HepG2 (cell line): ENCODE results near the gene RNF208. TPM values are rescaled to one million over a fixed set of nuclear protein-coding genes. Genes with fewer than 3 reads are reported as not detected.

Experiments
- ATAC-seq: fragments of 200-7000 bp; cut with Tn5 transposase; 3 replicates; pipeline ENCODE4 v1.9.1; 2020; ENCODE audit warnings: mild to moderate bottlenecking, moderate library complexity
- BruUV-seq: library from RNA; stranded (reverse); fragments of 400-500 nt; replicated peaks from 2 replicates; lab custom pipeline; 2021; lab: Mats Ljungman, UMichigan
- CTCF ChIA-PET: fragments of 300-600 bp; formaldehyde crosslinking; extraction: SDS; loops from one replicate; lab custom pipeline; 2021; ENCODE audit warnings: low total read pairs, inconsistent platforms, low intra/inter-chr PET ratio; lab: Yijun Ruan, JAX
- POLR2A ChIA-PET: fragments of 350-600 bp; sonication (Branson Sonifier 250); formaldehyde crosslinking; loops from one replicate; lab custom pipeline; 2020; ENCODE audit warnings: antibody characterized with exemption, inconsistent platforms; lab: Yijun Ruan, JAX
- DNase-seq: peaks from one replicate; pipeline ENCODE4 v3.0.0-alpha.2; 2015; ENCODE audit warnings: low spot score
- FAIRE-seq: peaks from 3 replicates; lab custom pipeline; 2011; peaks lifted over from hg19 to GRCh38; lab: Jason Lieb, UNC
- H2AFZ ChIP-seq: one replicate; pipeline ENCODE4 v1.6.1; 2011; ENCODE audit warnings: low read length, inconsistent platforms
- H3K27ac ChIP-seq: fragments of 300-600 bp; 3 replicates; pipeline ENCODE4 v1.8.0; 2011; ENCODE audit warnings: mixed run types, mild to moderate bottlenecking, mixed read lengths, low read length, inconsistent platforms; ENCODE audit not compliant: insufficient read depth; ENCODE audit errors: extremely low read length
- H3K27me3 ChIP-seq, 2 experiments: fragments of 200-600 bp in 1 of 2; 2 replicates in 1 of 2; 3 replicates in 1 of 2; pipeline versions ENCODE4 v1.6.0 to v1.8.0; 2011; ENCODE audit warnings: low read length in 2 of 2, mild to moderate bottlenecking in 2 of 2, moderate library complexity in 2 of 2, inconsistent platforms in 1 of 2; ENCODE audit not compliant: insufficient read depth in 2 of 2, control insufficient read depth in 1 of 2
- H3K36me3 ChIP-seq, 2 experiments: fragments of 200-600 bp in 1 of 2; replicated peaks in 1 of 2; 2 replicates in 1 of 2; 3 replicates in 1 of 2; pipeline versions ENCODE4 v1.5.1 to v1.8.0; 2011; ENCODE audit warnings: low read length in 2 of 2, inconsistent platforms in 1 of 2; ENCODE audit not compliant: insufficient read depth in 2 of 2, control insufficient read depth in 1 of 2
- H3K4me1 ChIP-seq: 2 replicates; pipeline ENCODE4 v1.5.1; 2012; ENCODE audit warnings: low read length, inconsistent platforms; ENCODE audit not compliant: insufficient read depth
- H3K4me2 ChIP-seq: 2 replicates; pipeline ENCODE4 v1.6.0; 2011; ENCODE audit warnings: low read depth, low read length, inconsistent platforms
- H3K4me3 ChIP-seq, 3 experiments: fragments of 200-600 bp in 1 of 3; sonication (generic), shearing (Covaris generic) in 1 of 3; replicated peaks in 1 of 3; 2 replicates each; pipeline ENCODE4 v1.5.1; 2011 to 2016; ENCODE audit warnings: low read length in 3 of 3, inconsistent platforms in 2 of 3, low read depth in 2 of 3, mild to moderate bottlenecking in 2 of 3, control low read depth in 1 of 3, mixed read lengths in 1 of 3; ENCODE audit not compliant: insufficient read depth in 1 of 3
- H3K79me2 ChIP-seq: one replicate; pipeline ENCODE4 v1.6.1; 2011; ENCODE audit warnings: low read length, inconsistent platforms; ENCODE audit not compliant: insufficient read depth
- H3K9ac ChIP-seq: 2 replicates; pipeline ENCODE4 v1.6.0; 2011; ENCODE audit warnings: mild to moderate bottlenecking, low read depth, low read length, inconsistent platforms; ENCODE audit not compliant: insufficient read depth
- H3K9me3 ChIP-seq: 2 replicates; pipeline ENCODE4 v1.5.1; 2012; ENCODE audit warnings: mild to moderate bottlenecking, low read length
- H4K20me1 ChIP-seq: 2 replicates; pipeline ENCODE4 v1.6.0; 2011; ENCODE audit warnings: inconsistent platforms, mild to moderate bottlenecking, low read length, moderate library complexity; ENCODE audit not compliant: insufficient read depth
- FOXP4 ChIP-seq: sonication (generic); formaldehyde crosslinking; IDR thresholded peaks from 2 replicates; pipeline ENCODE4 v1.4.0; 2020; ENCODE audit warnings: missing genetic modification reagents
- GABPA ChIP-seq, 2 experiments: IDR thresholded peaks; 2 replicates each; pipeline ENCODE4 v1.6.1; 2011 to 2016; ENCODE audit warnings: low read depth in 2 of 2, low read length in 1 of 2, missing biosample characterization in 1 of 2, missing genetic modification characterization in 1 of 2
- ZNF44 ChIP-seq: sonication (generic); formaldehyde crosslinking; IDR thresholded peaks from 2 replicates; pipeline ENCODE4 v1.5.1; 2020; ENCODE audit warnings: mild to moderate bottlenecking, missing genetic modification reagents
- ZSCAN21 ChIP-seq: sonication (generic); formaldehyde crosslinking; IDR thresholded peaks from 2 replicates; pipeline ENCODE4 v1.8.0; 2022; ENCODE audit warnings: mild to moderate bottlenecking, missing genetic modification reagents, moderate library complexity, borderline replicate concordance
- WGBS: methylation state at CpG from one replicate; pipeline ENCODE4 v1.1.6; 2017; ENCODE audit warnings: low lambda C conversion rate; 5-methylcytosine and 5-hydroxymethylcytosine counted together
- in situ Hi-C: cut with HindIII; loops from 2 replicates; pipeline ENCODE4 v1.10.0; 2017; ENCODE audit warnings: low pct_unique_long_range_greater_than_20kb; ENCODE audit not compliant: extremely low pct_ligation_motif_present
- intact Hi-C: fragments of 100-400 bp; cut with micrococcal nuclease; formaldehyde crosslinking; loops from one replicate; pipeline ENCODE4 v1.10.0; 2022; ENCODE audit not compliant: unreplicated experiment
- polyA plus RNA-seq, 8 experiments: library from polyadenylated mRNA; depleted of rRNA in 3 of 8; stranded (reverse) in 7 of 8; unstranded in 1 of 8; fragments of >200 nt; fragmentation: Illumina TruSeq in 4 of 8; extraction: Trizol in 4 of 8; gene quantifications; 2 replicates each; pipeline versions ENCODE4 v1.2.1 to v1.2.3, GENCODE V29; 2011 to 2016; ENCODE audit warnings: low read depth in 4 of 8, missing spikeins in 1 of 8, mixed read lengths in 1 of 8; ENCODE audit not compliant: insufficient read depth in 1 of 8
- total RNA-seq, 5 experiments: library from RNA; depleted of rRNA; stranded (reverse); fragments of >200 nt; fragmentation: Illumina TruSeq; extraction: Trizol; gene quantifications; 2 replicates each; pipeline ENCODE4 v1.2.3, GENCODE V29; 2016; ENCODE audit warnings: low read depth in 1 of 5
- TF ChIP-seq, protein P1 (sequence below): sonication (generic); formaldehyde crosslinking; IDR thresholded peaks from 2 replicates; pipeline ENCODE4 v1.8.1; 2022; ENCODE audit warnings: low read depth, mild to moderate bottlenecking, missing genetic modification reagents
- TF ChIP-seq, protein P2 (sequence below): sonication (generic); formaldehyde crosslinking; IDR thresholded peaks from 2 replicates; pipeline ENCODE4 v1.8.1; 2023; ENCODE audit warnings: missing genetic modification reagents, mild to moderate bottlenecking, borderline replicate concordance

The RNF208 gene
- total and polyA plus RNA-seq, 2 of the 13 experiments (the other 11 are each of a cell fraction or from before 2014, with no cell fraction given), result 1.6 to 2.1 TPM

- peak overlapping the region; percentile 88 for H3K9ac ChIP-seq
- in situ Hi-C loops (no loop called here), intact Hi-C loops (loop anchor here (2.0 kb wide), 1 partner anchor 16 kb away; the partner anchor contains the start of genes ANAPC2 and SSNA1)
- ChIA-PET POLR2A (interaction anchor here (1.5 to 8.8 kb wide), 3 partner anchors 16 to 36 kb away, joined by 5 to 225 read pairs (median 15); partner anchors contain the start of genes ANAPC2, CYSRT1, RNF208 and RNF224), CTCF (no interaction called here)
- H2AFZ ChIP-seq, result no peak overlapping the region
- ATAC-seq (no peak), DNase-seq (no peak), FAIRE-seq (no peak)
- H3K36me3 ChIP-seq, result no peaks in the 10 kb centered on the region
- no peaks in the 10 kb centered on the region; a peak in 1 of 5 replicates for H3K27me3 ChIP-seq
- H3K4me2 ChIP-seq, result peak overlapping the region; percentile 95
- H3K27ac ChIP-seq, result peak overlapping the region; percentile 61
- WGBS, result 3% methylated on average over 6 of the region's 21 CpGs
- H3K4me3 ChIP-seq, result peak overlapping the region; percentile 90 to 93 (median 92)
- peaks cover 50% of the 10 kb centered on the region for H3K4me1 ChIP-seq
- no peaks in the 10 kb centered on the region for H3K9me3 ChIP-seq
- 0 out of 2 replicates have a peak, but pooled peaks cover 4% of the 10 kb centered on the region for H4K20me1 ChIP-seq
- peaks cover 40% of the 10 kb centered on the region for H3K79me2 ChIP-seq
- BruUV-seq, result no TSS peak
- TF ChIP-seq, protein P1, sequence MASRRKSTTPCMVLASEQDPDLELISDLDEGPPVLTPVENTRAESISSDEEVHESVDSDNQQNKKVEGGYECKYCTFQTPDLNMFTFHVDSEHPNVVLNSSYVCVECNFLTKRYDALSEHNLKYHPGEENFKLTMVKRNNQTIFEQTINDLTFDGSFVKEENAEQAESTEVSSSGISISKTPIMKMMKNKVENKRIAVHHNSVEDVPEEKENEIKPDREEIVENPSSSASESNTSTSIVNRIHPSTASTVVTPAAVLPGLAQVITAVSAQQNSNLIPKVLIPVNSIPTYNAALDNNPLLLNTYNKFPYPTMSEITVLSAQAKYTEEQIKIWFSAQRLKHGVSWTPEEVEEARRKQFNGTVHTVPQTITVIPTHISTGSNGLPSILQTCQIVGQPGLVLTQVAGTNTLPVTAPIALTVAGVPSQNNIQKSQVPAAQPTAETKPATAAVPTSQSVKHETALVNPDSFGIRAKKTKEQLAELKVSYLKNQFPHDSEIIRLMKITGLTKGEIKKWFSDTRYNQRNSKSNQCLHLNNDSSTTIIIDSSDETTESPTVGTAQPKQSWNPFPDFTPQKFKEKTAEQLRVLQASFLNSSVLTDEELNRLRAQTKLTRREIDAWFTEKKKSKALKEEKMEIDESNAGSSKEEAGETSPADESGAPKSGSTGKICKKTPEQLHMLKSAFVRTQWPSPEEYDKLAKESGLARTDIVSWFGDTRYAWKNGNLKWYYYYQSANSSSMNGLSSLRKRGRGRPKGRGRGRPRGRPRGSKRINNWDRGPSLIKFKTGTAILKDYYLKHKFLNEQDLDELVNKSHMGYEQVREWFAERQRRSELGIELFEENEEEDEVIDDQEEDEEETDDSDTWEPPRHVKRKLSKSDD (CRISPR knock-in tag), result 0 out of 2 replicates have a peak, but pooled peaks have one; percentile 22
- no peak for TF ChIP-seq ZNF44 (CRISPR knock-in tag)
- TF ChIP-seq GABPA (IDR thresholded peaks at IDR 0.05; ENCODE audit: low read depth, low read length), result no peak
- 0 out of 2 replicates have a peak, but pooled peaks have one; percentile 4 for TF ChIP-seq GABPA (CRISPR knock-in tag; IDR thresholded peaks at IDR 0.05; ENCODE audit: low read depth)
- TF ChIP-seq ZSCAN21 (CRISPR knock-in tag), result 0 out of 2 replicates have a peak, but pooled peaks have one; percentile 32
- TF ChIP-seq, protein P2, sequence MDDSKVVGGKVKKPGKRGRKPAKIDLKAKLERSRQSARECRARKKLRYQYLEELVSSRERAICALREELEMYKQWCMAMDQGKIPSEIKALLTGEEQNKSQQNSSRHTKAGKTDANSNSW (CRISPR knock-in tag), result 0 out of 2 replicates have a peak, but pooled peaks have one; percentile 11
- TF ChIP-seq FOXP4, result no peak
These were observed 17.3 kb downstream of the RNF208 start for GRCh38 chr9:137204731-137205125.
